Activated CD4-positive, CD25-positive, alpha-beta regulatory T cell treated with anti-CD3 and anti-CD28 coated beads, Interleukin-2, amount 50 U/mL, for 16 hours (primary cell): Measurements from ENCODE around the gene ARL3.
"Not testable (repeated sequence)": the region's sequence is repeated elsewhere in the genome, so short reads cannot be mapped to it uniquely, and the experiment has no call there.

Experiments
- DNase-seq: peaks from one replicate; pipeline ENCODE4 v3.0.0-alpha.2; 2020; ENCODE audit warnings: low read depth, low spot score

Gene ARL3

DNA sequence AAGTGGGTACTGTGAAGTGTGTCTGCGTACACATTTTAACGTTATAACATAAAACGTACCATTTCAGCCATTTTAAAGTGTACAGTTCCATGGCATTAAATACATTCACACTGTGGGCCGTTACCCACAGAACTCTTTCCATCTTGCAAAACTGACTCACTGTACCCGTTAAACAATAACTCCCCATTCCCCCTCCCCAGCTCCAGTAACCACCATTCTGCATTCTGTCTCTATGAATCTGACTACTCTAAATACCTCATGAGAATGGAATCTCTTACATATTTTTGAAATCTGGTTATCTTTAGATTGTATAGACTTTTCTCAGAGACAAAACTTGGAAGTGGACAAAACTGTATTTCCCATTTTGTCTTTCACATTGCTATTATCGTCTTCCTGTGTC is 9.3 kb downstream of the ARL3 start:
- no peak for DNase-seq

DNA sequence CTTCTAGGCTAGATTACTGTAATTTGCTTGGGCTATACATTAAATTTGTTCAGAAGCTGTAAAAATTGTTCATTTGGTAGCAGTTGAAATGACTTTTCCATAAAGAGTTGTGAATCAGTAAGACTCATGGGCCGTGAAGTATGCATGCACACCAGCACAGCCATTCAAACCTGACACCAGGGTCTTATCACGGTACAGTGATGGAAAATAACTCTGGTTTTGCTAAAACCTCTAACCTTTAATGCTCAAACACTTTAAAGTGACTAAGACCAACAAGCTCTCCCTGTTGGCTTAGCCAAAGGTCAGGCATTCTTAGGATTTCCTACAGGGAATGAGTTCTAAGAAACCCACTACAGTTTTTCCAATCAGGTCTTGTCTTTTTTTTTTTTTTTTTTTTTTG is 11.5 kb downstream of the ARL3 start:
- DNase-seq, result no peak

DNA sequence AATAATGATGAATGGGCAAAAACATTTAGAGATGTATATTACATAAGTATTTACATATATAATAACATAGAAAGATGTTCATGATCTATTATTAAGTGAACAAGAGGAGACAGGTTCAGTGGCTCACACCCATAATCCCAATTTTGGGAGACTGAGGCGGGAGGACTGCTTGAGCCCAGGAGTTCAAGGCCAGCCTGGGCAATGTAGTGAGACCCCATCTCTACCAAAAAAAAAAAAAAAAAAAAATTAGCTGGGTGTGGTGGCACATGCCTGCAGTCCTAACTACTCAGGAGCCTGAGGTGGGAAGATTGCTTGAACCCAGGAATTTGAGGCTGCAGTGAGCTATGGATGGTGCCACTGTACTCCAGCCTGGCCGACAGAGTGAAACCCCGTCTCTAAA is 12.4 kb downstream of the ARL3 start:
- DNase-seq, result no peak

DNA sequence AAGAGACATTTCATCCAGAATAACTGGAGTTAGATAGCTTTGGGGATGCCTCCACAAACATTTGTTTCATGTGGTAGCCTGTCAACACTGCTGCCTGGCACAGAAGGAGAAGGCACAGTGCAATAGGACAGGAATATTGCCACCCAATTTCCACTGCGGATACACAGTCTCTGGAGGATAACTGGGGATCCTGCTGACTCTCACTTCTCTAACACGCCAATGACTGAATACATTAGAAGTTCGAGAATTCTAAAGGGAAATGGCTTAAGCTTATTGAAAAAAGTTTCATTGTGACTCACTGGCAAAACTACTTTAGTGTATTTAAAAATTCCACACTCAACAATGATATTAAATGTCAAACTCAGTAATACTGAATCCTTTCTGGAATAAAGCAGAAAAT is 12.9 kb downstream of the ARL3 start:
- no peak for DNase-seq

DNA sequence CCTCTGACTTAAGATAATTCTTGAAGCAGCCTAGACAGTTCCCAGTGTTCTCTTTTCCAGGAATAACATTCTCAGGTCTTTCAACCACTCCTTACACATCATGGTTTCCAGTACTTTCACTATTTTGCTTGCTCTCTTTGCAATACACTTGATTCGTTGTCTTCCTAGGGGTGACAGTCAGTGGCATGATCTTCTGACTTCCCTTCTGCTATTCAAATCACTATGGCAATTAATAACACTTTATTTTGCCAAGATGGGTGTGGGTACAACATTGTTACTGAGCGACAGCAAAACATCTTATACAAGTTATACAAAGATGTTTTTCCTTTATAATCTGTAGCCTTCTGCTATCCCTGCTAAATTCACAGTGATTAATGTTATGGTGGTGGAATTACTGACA is 15.3 kb downstream of the ARL3 start:
- no peak for DNase-seq

DNA sequence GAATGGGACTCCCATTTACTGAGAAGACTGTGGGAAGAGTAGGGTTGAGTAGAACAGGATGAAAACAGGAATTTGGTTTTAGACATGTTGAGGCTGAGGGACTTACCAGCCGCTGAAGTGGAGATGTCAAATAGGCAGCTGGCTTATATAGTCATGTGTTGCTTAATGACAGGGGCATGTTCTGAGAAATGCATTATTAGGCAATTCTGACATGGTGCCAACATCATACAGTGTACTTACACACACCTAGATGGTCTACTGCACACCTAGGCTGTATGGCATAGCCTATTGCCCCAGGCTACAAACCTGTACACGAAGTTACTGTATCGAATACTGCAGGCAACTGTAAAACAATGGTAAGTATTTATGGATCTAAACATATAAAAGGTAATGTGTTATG is 17.5 kb downstream of the ARL3 start:
- no peak for DNase-seq

DNA sequence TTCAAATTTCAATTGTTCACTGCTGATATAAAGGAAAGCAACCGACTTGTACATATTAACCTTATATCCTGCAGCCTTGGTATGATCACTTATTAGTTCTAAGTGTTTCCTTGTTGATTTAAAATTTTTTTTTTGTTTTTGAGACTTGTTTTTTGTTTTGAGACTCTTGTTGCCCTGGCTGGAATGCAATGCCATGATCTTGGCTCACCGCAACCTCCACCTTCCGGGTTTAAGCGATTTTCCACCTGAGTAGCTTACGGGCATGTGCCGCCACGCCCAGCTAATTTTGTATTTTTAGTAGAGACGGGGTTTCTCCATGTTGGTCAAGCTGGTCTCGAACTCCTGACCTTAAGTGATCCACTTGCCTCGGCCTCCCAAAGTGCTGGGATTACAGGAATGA is 18.8 kb downstream of the ARL3 start:
- DNase-seq, result not testable (repeated sequence)

DNA sequence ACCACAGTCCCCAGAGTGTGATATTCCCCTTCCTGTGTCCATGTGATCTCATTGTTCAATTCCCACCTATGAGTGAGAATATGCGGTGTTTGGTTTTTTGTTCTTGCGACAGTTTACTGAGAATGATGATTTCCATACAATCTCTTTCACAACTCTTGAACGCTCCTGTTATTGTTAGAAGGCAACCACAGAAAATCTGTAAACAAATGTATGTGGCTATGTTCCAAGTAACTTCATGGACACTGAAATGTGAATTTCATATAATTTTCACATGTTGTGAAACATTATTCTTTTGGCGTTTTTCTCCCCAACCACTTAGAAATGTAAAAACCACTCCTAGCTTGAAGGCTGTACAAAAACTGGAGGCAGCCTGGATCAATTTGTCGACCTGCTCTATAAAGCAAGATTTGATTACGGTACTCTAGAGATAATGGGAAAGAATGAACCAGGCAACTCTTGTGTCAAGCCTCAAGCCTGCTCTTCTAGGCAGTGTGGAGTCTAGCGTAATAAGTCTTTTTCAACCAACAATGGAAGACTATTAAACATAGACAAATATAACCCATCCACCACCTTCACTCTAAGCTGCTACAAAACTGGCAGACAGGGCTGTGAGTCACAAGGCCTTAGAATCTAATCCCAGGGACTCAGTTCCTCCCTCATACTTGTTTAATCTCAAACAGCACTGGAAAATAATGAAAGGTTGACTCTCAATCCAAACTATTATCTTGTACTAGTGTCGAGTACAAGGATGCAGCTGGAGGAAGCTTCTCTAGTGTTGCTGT is 22.7 kb downstream of the ARL3 start:
- no peak for DNase-seq

DNA sequence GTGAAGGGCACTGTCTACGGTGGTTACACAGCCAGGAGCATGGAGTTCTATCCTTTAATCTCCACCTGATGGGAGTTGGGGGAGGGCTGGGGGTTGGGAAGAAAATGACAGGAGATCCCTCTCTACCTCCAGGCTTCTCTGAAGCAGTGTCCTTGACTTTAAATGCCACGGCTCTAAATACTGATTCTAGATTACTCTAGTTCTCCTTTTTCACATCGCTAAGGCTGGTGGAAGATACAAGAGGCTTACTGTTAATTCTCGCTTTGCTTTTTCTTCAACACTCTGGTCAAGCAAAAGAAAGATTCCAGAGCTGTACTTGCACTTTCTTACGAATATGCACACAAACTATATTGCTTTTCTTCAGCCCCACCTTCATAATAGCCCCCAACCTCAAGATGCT is 30.5 kb downstream of the ARL3 start:
- DNase-seq, result no peak

DNA sequence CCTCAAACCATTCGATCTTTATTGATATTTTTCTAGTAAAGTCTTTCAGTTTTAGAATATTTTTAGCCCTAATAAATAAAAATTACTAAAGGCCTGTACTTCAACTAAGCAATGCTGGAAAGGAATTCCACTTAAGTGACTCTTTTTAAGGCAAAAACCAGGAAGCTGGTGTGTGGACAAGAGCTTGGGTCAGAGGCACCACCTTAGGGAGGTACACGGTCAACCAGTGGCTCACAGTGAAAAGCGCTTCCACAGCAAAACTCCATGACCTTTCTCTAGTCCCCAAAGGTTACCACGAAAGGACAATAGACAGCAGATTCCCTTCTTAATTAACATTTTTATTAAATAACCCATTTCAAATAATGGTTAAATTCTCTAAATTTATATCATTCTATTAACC is 31.2 kb downstream of the ARL3 start:
- no peak for DNase-seq

DNA sequence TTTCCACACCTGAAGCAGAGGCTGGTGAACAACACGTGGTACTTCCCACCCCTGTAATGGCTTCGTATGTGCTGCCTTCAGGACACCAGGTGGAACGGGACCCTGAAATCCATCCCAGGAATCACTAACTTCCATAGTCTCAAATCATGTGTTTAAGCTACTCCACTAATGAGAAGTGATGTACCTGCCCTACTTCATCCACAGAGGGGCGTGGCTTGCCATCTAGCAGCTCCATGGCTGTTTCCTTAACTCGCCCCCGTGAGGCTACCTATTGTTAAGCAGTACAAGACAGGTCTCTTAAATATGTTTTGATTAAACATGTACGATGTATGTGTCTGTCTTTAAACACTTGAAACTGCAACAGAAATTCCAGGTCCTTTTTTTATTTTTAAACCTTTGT is 31.8 kb downstream of the ARL3 start:
- no peak for DNase-seq

DNA sequence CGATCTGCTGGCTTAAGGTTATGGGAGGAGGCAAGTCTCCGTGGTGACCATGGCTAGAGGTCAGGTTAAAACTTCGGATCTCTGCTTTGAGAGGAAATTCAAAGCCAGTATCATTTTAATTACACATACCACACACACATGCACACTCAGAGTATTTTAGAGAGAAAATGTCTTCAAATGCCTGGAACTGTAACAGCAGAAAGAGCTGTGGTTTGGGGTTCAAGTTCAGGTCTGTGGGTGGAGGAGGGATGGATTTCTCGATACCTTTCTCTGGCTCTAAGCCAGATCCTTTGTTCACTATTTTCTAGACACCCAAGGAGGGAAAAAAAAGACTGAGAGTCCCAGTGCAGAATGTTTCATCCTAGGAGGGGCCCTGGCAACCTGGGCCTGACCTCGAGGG is 32.5 kb downstream of the ARL3 start:
- DNase-seq, result no peak

DNA sequence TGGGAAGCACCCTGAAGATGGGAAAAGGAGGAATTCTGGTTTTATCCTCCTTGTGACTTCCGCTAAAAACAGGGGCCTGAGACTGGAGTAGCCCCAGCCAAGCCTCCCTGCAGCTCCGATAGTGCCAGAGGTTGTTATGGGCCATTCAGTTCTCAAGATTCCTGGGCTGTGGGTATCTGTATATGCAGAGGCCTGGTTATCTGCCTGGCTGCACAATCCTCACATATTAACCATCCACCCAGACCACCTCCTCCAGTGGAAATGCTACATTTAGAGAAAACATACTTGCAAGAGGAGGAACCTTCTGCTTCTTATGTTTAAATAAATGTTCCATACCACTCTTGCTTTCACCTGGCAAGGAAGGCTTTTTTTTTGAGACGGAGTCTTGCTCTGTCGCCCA is 34.6 kb downstream of the ARL3 start:
- no peak for DNase-seq

DNA sequence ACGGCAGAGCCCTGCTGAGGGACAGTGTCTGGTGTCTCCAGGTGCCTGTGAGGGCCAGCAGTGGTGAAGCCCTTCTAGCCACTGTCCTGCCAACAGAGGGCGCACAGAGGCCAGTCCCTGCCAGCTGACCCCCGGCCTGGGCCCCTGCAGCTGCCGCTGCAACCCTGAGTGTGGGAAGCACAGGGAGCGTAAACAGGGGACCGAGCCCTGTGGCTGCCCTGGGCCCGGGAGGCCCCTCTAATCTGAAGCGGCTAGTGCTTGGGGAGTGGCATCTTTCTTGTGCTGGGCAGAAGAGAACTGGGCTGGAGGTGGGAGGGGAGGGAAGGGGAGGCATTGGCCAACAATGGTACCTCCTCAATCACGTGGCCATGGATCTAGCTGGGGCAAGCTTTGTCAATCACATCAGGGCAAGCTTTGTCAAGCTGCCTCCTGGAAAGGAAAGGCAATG is 35.3 kb downstream of the ARL3 start:
- DNase-seq, result no peak

DNA sequence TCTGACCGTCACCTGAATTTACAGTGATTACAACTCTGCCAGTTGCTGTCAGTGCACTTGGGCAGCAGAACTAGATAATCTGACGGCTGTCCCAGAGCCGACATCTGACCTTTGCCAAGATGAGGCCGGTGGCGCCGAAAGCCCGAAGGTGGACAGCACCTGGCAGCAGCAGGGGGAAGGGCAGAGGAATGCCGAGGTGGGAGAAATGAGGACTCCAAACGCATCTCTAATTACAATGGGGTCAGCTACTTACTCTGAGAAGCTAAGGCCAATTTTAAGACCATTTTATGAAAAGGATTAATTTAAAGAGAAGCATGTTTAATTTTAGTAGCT is 36.2 kb downstream of the ARL3 start:
- no peak for DNase-seq

DNA sequence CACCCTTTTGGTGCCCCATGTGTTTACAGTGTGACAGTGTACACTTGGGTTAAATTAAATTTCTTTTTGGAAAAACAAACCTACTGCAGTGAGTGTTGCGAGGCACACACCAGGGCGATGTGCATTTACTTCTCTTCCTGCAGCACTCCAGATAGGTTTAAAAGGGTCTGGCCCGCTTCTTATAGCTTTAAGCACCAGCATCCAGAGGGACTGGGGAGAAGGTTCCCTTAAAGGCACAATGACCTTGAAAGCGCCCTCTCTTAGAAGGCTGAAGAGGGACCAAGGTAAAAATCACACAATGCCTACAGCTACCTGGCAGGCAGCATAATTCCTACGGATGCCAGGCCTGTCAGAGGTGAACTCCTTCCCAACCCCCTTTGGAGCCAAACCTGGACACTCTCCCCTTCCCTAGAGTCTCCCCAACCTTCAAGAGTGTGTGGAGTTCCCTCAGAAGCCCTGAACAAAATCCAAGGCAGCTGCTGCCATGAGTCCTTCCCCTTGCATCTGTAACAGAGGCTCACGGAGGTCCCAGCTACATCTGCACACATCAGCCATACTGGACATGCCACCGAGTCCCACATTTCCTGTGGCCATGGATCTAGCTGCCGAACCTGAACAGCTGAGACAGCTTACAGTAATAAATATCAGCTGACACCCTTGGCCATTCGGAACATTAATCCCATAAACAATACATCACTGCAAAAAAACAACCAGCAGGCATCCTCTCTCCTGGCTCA is 36.7 kb downstream of the ARL3 start:
- no peak for DNase-seq

DNA sequence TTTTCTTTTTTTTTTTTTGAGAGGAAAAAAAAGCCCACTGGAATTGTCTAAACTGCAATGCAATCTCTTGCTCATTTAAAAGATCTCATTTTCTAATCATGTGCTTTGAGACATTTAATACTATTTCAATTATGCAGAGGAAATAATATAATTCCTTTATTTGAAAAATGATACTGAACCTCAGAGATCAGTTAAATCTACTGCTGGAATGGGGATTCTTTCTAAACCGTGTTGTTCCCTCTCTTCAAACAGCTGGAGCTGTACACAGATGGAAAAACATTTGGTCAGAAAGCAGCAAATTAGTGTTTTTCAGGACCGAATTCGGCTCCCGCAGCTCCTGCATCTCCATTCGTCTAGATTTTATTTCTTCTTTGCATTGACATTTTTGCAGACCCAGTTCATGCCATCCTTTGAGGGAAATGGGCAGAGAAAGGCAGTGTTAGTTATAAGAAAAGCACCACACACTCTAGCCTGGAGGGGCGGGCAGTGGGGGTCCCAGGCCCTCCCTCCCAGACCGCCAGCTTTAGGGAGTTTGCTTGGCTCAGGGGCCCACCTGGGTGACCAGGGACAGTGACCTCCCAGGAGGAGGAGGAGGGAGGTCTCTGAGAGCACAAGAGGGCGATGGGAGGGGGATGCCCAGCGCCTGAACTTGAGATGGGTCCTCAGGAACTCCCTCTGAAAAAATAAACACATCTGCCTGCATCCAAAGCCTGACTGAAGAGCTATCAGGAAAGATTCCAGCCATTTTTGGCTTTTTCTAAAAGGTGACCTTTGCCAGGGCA is 37.5 kb downstream of the ARL3 start:
- no peak for DNase-seq

DNA sequence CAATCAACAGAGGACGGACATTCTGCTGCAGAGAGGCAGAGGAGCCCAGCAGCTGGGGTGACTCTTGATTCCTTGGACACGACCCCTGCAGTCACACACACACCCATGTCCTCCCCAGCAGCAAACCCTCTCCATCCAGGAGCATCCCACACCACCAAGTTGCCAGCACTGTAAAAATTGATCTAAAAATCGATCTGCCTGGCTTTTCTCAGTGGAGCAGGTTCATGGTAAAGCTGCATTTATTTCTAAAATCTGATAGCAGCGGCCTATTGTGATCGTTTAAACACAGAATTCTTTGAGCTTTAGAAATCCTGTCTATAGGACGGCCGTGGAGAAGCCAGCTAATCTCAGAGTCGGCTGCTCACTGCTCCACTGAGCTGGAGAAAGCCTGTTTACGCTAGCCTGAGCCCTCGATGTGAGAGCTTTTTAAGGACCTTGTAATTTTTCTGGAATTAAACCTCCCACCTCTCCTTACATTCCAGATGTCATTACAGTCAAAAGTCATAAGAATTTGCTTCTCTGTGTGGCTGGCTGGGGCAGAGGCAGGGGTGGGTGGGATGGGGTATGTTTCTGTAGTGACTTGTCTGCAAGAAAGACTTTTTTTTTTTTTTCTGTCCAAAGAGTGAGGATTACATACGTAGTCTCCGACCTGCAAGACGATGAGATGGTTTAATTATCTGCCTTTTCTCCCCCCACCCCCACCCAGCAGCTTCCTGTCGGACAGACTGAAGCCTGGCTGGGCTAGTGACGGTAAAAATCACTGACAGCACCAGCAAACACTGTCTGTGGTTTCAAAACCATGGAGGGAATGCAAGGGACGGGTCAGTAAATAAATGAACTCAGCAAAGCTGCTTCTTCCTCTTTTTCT is 38.3 kb downstream of the ARL3 start:
- DNase-seq, result no peak

DNA sequence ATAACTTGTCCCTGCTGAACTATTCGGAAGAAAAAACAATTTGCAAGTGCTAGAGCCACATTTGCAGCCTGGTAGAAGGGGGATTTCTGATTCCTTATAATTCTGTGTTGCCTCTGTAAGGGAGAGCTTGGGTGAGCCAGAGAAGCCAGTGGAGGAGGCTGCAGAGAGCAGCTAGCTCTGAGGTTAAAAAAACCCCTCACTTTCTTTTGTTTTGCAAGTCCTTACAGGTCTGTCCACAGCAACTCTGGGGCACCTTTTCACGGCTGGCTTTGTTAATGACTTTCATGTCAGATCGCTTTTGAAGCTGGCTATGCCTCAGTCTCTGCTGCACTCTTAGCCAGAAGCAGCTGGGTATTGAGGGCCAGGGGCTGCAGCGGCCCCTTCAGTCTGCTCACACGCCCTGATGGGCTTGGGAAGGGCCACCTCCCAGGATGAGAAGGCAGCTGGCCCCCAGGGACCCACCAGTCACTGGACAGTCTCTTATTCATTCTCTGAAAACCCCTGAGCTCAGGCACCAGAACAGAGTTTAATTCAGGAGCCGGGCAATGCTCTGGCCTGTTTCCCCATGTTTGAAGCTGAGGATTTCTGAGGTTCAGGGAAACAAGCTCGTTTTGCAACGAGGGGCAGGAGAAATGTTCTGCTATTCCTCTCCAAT is 39.1 kb downstream of the ARL3 start:
- DNase-seq, result no peak

DNA sequence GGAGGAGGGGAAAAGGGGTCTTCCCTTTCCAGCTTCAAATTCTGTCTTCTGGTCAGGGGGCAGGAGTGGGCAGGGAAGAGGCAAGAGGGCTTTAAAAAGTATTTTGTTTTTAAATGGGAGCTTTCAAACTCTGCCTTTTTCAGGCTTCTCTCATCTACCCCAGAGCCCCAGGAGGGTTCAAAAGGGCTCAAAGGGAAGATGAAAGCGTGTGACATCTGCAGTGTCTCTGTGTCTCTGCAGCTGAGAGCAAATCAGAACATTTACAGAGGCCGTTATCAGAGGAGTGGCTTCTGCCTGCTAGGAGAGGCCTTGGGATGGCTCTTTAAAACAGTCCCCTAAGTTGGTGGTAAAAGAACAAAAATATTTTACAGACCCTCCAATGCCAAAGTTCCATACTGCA is 39.6 kb downstream of the ARL3 start:
- no peak for DNase-seq

DNA sequence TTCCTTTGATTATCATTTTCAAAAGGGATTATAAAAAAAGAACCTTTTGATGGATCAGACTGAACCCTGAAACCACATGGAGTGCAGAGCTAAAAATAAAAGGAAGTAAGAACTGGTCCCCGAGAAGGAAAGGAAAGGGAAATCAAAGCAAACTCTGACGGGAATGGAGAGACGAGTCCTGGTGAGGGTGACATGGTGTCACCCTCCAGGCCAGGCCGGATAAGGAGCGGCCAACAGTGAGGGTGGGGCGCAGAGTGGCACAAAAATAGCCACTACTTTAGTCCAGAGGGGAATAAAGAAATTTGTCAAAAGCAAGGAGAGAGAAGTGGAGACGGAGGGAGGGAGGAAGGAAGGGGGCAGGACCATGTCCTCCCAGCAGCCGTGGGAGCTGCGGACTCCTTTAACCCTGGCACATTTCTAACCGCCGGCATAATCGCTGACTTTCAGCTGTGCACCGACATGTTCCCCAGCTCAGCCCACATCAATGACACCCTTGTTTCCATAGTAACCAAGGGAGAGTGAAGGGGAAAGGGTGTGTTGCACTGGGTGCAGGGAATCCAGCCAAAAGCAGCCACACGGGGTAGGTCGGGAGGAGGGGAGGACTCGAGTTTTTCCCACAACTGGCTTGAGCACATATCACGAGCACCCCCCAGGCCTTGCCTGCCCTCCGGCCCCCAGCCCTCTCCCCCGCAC is 40.2 kb downstream of the ARL3 start:
- DNase-seq, result peak; percentile 36
